Measurements from ENCODE around the gene ARHGAP15.

The ARHGAP15 gene

DNA sequence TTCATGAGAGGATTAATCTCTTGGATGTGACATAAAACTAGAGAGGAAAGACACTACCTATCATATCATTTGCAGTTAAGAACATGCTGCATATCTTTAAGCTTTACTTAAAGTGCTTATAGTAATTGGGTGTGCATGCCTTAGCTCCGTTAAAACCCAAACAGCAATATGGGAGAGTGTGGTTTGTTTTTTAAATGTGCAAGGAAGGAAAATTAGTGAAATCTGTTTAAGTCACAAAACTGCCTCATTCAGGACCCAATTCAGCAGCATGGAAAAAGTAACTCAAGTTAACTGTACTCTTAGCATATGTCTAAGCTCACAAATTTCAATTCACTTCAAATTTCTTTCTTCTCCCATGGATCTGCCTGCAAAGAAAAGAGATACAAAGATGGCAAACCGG is 182.2 kb downstream of the ARHGAP15 start:
- TF ChIP-seq, protein P1, sequence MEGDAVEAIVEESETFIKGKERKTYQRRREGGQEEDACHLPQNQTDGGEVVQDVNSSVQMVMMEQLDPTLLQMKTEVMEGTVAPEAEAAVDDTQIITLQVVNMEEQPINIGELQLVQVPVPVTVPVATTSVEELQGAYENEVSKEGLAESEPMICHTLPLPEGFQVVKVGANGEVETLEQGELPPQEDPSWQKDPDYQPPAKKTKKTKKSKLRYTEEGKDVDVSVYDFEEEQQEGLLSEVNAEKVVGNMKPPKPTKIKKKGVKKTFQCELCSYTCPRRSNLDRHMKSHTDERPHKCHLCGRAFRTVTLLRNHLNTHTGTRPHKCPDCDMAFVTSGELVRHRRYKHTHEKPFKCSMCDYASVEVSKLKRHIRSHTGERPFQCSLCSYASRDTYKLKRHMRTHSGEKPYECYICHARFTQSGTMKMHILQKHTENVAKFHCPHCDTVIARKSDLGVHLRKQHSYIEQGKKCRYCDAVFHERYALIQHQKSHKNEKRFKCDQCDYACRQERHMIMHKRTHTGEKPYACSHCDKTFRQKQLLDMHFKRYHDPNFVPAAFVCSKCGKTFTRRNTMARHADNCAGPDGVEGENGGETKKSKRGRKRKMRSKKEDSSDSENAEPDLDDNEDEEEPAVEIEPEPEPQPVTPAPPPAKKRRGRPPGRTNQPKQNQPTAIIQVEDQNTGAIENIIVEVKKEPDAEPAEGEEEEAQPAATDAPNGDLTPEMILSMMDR (IDR thresholded peaks at IDR 0.05; ENCODE audit: insufficient read depth, low read depth, low read length, missing control alignments) = no peak
- no peak overlapping the region for H3K4me3 ChIP-seq (ENCODE audit: low read depth, low read length)
- DNase-seq (ENCODE audit: low read depth) = no peak

DNA sequence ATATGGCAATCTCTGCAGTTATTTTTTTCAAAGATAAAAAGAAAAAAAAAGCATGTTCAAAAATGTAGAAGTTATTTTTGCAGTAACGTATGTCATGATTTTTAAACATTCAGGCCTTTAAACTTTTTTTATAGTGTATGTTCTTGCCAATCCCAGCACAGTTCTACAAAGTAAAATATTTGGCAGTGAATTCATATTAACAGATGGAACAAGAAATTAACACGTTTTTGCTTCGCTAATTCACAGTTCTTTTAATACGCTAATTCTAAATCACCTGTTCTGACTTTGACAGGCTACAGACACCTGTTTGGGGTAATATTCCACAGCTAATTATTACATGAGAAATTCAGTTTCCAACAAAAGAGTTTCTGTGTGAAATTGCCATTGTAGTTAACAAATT is 183.2 kb downstream of the ARHGAP15 start:
- no peak overlapping the region for H3K4me3 ChIP-seq (ENCODE audit: low read depth, low read length)
- DNase-seq (ENCODE audit: low read depth) = no peak
- TF ChIP-seq, protein P1 (IDR thresholded peaks at IDR 0.05; ENCODE audit: insufficient read depth, low read depth, low read length, missing control alignments) = no peak

DNA sequence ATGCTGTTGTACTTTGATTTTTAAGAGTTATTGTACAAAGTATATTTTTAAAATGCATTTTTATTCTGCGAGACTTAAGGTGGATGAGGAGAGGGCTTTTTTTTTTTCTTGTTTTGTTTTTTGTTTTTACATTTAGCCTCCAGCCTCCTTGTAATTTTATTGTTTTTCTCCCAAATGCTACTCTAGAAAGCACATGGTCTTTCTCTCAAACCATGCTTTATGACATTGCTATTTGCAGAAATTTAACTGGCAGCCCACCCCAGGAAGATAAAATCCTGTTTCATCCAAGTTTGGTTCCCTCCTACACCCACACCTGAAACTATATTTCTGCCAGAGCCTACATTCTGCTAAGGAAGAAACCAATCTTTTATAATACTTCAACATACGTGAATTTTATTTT is 184.6 kb downstream of the ARHGAP15 start:
- DNase-seq (ENCODE audit: low read depth) = no peak
- TF ChIP-seq, protein P1 (IDR thresholded peaks at IDR 0.05; ENCODE audit: insufficient read depth, low read depth, low read length, missing control alignments) = no peak
- H3K4me3 ChIP-seq (ENCODE audit: low read depth, low read length) = no peak overlapping the region

DNA sequence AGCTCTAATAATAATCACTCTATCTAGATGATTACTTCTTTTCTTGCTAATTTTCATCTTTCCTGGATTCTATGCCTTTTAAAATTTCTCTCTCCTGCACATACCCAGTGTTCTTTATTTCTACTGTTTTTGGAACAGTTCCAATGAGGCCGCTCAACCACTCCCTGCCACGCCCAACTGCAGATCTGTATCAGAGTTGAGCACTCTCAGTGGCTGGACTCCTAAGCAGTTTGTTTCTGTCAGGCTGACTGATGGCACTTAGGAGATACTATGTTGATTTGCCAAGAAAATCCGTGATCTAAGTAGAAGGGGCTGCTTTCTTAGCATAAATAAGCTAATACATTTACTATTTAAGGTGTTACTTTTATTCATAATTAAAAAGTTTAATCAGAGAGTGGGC is 192.8 kb downstream of the ARHGAP15 start:
- H3K4me3 ChIP-seq (ENCODE audit: low read depth, low read length) = no peak overlapping the region
- no peak for DNase-seq (ENCODE audit: low read depth)
- TF ChIP-seq, protein P1 (IDR thresholded peaks at IDR 0.05; ENCODE audit: insufficient read depth, low read depth, low read length, missing control alignments) = no peak

DNA sequence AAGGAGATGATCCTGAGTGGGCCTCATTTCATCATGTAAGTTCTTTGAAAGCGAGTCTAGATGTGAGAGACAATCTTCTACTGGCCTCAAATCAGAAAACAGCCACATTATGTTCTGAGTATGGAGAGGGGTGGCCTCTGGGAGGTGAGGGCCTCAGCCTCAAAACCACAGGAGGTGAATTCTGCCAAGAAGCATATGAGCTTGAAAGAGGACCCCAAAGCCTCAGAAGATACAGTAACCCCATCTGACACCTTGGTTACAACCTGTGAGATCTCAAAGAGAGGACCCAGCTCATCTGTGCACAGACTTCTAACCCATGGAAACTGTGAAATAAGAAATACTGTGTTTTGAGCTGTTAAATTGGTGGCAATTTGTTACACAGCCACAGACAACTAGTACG is 200.1 kb downstream of the ARHGAP15 start:
- no peak overlapping the region for H3K4me3 ChIP-seq (ENCODE audit: low read depth, low read length)
- TF ChIP-seq, protein P1 (IDR thresholded peaks at IDR 0.05; ENCODE audit: insufficient read depth, low read depth, low read length, missing control alignments) = no peak
- no peak for DNase-seq (ENCODE audit: low read depth)

DNA sequence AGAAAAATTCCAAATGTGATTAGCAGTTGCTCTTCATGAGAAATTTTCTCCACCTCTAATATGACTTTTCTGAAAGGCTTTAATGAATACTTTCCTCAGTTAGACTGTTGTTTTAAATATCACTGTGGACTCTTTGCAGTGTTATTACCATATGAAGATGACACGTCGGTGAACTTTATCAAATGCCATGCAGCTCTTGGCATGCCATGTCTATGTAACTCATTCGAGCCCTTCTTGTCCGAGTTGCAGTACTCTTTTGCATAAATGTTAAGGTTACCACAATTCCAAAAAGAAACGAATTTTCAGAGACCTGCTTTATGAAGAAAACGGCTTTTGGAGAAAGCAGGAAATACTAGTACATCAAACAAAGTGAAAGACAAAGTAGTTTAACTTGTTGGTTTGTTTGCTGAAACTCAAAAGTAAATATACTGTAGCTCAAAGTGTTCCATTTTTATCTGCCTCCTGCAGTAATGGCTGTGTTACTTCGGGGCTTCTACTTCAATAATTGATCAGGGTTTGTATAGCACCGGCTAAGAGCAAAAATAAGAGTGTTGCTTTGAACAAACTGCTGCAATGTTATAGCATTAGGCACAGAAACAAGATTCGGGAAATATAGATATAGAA is 204.1 kb downstream of the ARHGAP15 start:
- TF ChIP-seq, protein P1 (IDR thresholded peaks at IDR 0.05; ENCODE audit: insufficient read depth, low read depth, low read length, missing control alignments) = no peak
- H3K4me3 ChIP-seq (ENCODE audit: low read depth, low read length) = no peak overlapping the region
- DNase-seq (ENCODE audit: low read depth) = no peak

DNA sequence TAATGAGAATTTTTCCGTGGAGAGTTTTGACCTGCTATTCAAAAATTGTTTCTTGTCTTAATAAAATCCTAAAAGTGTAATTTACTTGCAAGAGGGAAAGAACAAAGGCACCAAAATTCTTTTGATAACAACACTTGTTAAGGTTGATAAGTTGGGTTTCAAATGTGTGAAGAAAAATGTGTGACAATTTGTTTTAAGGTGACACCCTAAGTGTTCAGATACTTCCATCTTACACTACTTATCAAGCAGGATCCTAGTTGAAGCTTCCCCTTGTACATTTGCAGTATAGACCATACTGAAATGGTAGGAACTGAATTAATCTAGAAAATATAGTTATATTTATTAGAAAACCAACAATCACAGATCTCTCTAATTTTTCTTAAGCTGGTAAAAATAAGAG is 204.6 kb downstream of the ARHGAP15 start:
- no peak overlapping the region for H3K4me3 ChIP-seq (ENCODE audit: low read depth, low read length)
- TF ChIP-seq, protein P1 (IDR thresholded peaks at IDR 0.05; ENCODE audit: insufficient read depth, low read depth, low read length, missing control alignments) = no peak

More for the DNA sequence above, 204.6 kb downstream of the ARHGAP15 start:
- DNase-seq (ENCODE audit: low read depth) = no peak
